GM23248 (cell line): ENCODE measurements around the gene RASGEF1C.

ENCODE experiments used
- EZH2 ChIP-seq: fragments of 200-600 bp; sonication (generic); IDR thresholded peaks from 2 replicates; pipeline ENCODE4 v1.6.1; 2018; ENCODE audit warnings: antibody characterized with exemption, mild to moderate bottlenecking; ENCODE audit not compliant: insufficient read depth, poor library complexity, severe bottlenecking
- EZH2phosphoT487 ChIP-seq: fragments of 200-600 bp; sonication (generic); IDR thresholded peaks from 2 replicates; pipeline ENCODE4 v1.6.1; 2018; ENCODE audit warnings: antibody characterized with exemption, moderate library complexity, mild to moderate bottlenecking, low read depth; ENCODE audit not compliant: insufficient read depth

DNA sequence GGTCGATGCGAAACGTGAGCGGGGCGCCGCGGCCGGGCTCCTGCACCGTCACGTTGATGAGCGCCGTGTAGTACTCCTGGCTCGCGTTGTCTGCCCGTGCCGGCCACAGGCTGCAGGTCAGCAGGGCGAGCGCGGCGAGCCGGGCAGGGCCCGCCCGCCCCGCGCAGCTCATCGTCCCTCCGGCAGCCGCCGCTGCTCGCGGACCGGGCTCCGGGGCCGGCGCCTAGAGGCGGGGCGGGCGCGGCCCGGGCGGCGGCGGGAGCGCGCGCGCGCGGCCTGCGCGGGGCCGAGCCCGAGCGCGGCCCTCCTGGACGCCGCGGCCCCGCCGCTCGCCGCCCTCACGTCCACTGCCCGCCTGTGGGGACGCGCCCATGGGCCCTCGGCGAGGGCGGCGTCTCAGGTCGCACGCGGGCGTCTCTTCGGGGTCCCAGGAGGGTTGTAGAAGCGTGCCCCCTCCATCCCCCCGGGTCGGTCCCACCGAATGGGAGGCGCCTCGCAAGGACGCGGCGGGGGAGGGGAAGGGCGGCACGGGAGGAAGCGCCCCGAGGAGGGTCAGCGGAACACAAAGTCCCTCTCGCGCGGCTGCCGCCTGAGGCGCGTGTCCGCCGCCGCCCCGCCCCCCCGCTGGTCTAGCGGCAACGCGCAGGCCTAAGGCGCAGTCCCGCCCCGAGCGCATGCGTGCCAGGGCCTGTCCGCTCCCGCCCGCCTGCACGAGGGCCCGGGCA lies 137.3 kb downstream of the RASGEF1C start, which contains the start of gene RNF130:
- TF ChIP-seq EZH2, result no peak
- TF ChIP-seq EZH2phosphoT487, result no peak
